Suprapubic skin (tissue), 4 donors: ENCODE results near the gene LIMS2.

ENCODE experiments used
- EP300 ChIP-seq: sonication (generic); formaldehyde crosslinking; IDR thresholded peaks from one replicate; pipeline ENCODE4 v1.6.1; 2017; ENCODE audit warnings: antibody characterized with exemption
- POLR2A ChIP-seq, 2 donors: fragments of 450-650 bp; IDR thresholded peaks; one replicate each; pipeline ENCODE4 v1.6.1; 2017; ENCODE audit warnings: antibody characterized with exemption in 2 of 2, mild to moderate bottlenecking in 2 of 2, moderate library complexity in 2 of 2
- POLR2AphosphoS5 ChIP-seq, 3 donors: sonication (generic); formaldehyde crosslinking; IDR thresholded peaks; one replicate each; pipeline ENCODE4 v1.6.1; 2017; ENCODE audit warnings: antibody characterized with exemption in 3 of 3
- TF ChIP-seq, protein P1 (sequence below), 2 donors: fragments of 200-600 bp in 1 of 2; fragments of 450-650 bp in 1 of 2; sonication (generic) in 1 of 2; IDR thresholded peaks; one replicate each; pipeline ENCODE4 v1.5.1; 2016 to 2019; ENCODE audit warnings: antibody characterized with exemption in 2 of 2, mild to moderate bottlenecking in 1 of 2, moderate library complexity in 1 of 2

DNA sequence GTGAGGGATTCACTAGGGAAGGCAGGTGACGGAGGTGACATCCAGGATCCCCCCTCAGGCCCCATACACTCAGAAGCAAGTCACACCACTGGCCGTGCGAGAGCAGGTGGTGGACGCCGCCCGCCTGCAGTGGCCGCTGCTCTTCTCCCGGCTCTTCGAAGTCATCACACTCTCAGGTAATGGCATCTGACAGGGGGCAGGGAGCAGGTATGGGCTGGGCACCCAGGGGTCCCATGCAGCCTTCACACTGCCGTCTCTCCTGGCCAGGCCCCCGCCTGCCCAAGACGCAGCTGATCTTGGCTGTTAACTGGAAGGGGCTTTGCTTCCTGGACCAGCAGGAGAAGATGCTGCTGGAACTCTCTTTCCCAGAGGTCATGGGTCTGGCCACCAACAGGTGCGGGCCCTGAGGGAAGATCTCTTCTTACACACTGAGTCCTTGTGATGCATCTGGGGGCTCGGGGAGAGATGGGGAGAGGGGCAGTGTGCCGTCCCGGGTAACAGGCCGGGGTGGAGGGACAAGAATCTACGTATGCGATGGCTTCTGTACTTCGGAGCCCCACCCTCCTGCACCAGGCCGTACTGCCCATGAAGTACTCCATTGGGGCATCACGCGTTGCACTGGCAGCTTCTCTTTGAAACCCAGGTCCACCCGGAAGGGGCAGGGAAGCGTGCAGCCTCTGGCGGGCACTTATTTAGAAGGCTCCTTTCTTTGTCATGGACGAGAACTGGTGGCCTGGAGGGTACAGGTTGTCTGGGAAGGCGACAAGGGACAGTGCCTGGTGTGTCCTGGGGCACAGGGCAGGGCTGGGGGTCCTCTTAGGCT, 48.2 kb downstream of the LIMS2 start:
- TF ChIP-seq, protein P1, sequence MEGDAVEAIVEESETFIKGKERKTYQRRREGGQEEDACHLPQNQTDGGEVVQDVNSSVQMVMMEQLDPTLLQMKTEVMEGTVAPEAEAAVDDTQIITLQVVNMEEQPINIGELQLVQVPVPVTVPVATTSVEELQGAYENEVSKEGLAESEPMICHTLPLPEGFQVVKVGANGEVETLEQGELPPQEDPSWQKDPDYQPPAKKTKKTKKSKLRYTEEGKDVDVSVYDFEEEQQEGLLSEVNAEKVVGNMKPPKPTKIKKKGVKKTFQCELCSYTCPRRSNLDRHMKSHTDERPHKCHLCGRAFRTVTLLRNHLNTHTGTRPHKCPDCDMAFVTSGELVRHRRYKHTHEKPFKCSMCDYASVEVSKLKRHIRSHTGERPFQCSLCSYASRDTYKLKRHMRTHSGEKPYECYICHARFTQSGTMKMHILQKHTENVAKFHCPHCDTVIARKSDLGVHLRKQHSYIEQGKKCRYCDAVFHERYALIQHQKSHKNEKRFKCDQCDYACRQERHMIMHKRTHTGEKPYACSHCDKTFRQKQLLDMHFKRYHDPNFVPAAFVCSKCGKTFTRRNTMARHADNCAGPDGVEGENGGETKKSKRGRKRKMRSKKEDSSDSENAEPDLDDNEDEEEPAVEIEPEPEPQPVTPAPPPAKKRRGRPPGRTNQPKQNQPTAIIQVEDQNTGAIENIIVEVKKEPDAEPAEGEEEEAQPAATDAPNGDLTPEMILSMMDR (IDR thresholded peaks at IDR 0.05): no peak
- TF ChIP-seq EP300 (no peak), POLR2AphosphoS5 (IDR thresholded peaks at IDR 0.05) (no peak), POLR2A (IDR thresholded peaks at IDR 0.05) (no peak)
